OCI-LY7 (cell line): ENCODE data around the gene CXCL12. TPM values are rescaled to one million over a fixed set of nuclear protein-coding genes. Genes with fewer than 3 reads are reported as not detected.

ENCODE experiments used
- BruUV-seq: library from RNA; stranded (reverse); fragments of 400-500 nt; replicated peaks from 2 replicates; lab custom pipeline; 2021; lab: Mats Ljungman, UMichigan
- CTCF ChIA-PET: fragments of 300-600 bp; sonication (Branson Sonifier 250); formaldehyde crosslinking; loops from one replicate; lab custom pipeline; 2022; ENCODE audit warnings: antibody characterized with exemption; ENCODE audit not compliant: unreplicated experiment; lab: Charles Lee
- POLR2A ChIA-PET: fragments of 300-600 bp; sonication (Branson Sonifier 250); formaldehyde crosslinking; loops from one replicate; lab custom pipeline; 2022; ENCODE audit warnings: antibody characterized with exemption; lab: Charles Lee
- DNase-seq: peaks from one replicate; pipeline ENCODE4 v3.0.0-alpha.2; 2015; ENCODE audit warnings: low spot score
- H2AFZ ChIP-seq: fragments of 200-600 bp; sonication (generic), shearing (Covaris generic); 2 replicates; pipeline ENCODE4 v1.6.1; 2014; ENCODE audit warnings: mild to moderate bottlenecking, antibody characterized with exemption, low read length, moderate library complexity
- H3K27ac ChIP-seq: fragments of 200-600 bp; sonication (generic); 2 replicates; pipeline ENCODE4 v1.5.1; 2014; ENCODE audit warnings: mixed run types, low read depth, mild to moderate bottlenecking, moderate library complexity, low read length, inconsistent platforms; ENCODE audit not compliant: poor library complexity, severe bottlenecking
- H3K36me3 ChIP-seq: fragments of 200-600 bp; sonication (generic); 2 replicates; pipeline ENCODE4 v1.6.1; 2014; ENCODE audit warnings: mild to moderate bottlenecking, antibody characterized with exemption, low read length, moderate library complexity, mixed read lengths; ENCODE audit not compliant: insufficient read depth
- H3K4me1 ChIP-seq: fragments of 200-600 bp; sonication (generic); 2 replicates; pipeline ENCODE4 v1.5.1; 2014; ENCODE audit warnings: mild to moderate bottlenecking, low read length; ENCODE audit not compliant: insufficient read depth, poor library complexity, severe bottlenecking
- H3K4me2 ChIP-seq: fragments of 200-600 bp; sonication (generic); 2 replicates; pipeline ENCODE4 v1.6.1; 2014; ENCODE audit warnings: mild to moderate bottlenecking, low read length
- H3K4me3 ChIP-seq: fragments of 200-600 bp; sonication (generic); 2 replicates; pipeline ENCODE4 v1.5.1; 2014; ENCODE audit warnings: mild to moderate bottlenecking, low read depth, low read length; ENCODE audit not compliant: poor library complexity, severe bottlenecking
- H3K79me2 ChIP-seq: fragments of 200-600 bp; sonication (generic); 2 replicates; pipeline ENCODE4 v1.6.1; 2016; ENCODE audit warnings: low read depth, mild to moderate bottlenecking, low read length, moderate library complexity, mixed read lengths; ENCODE audit not compliant: insufficient read depth
- H3K9me2 ChIP-seq: fragments of 200-600 bp; sonication (generic); 2 replicates; pipeline ENCODE4 v1.6.1; 2016; ENCODE audit warnings: mild to moderate bottlenecking, low read length, mixed read lengths; ENCODE audit not compliant: insufficient read depth
- H3K9me3 ChIP-seq: fragments of 200-600 bp; sonication (generic); 2 replicates; pipeline ENCODE4 v1.6.1; 2014; ENCODE audit warnings: mild to moderate bottlenecking, mixed run types, low read length, mixed read lengths
- H4K20me1 ChIP-seq: fragments of 200-600 bp; sonication (generic); 2 replicates; pipeline ENCODE4 v1.6.1; 2014; ENCODE audit warnings: mild to moderate bottlenecking, antibody characterized with exemption, low read length, moderate library complexity, mixed read lengths; ENCODE audit not compliant: insufficient read depth
- EZH2phosphoT487 ChIP-seq: fragments of 200-600 bp; sonication (generic); IDR thresholded peaks from 2 replicates; pipeline ENCODE4 v1.6.1; 2018; ENCODE audit warnings: low read depth, borderline replicate concordance, mild to moderate bottlenecking, mixed run types, antibody characterized with exemption, low read length, moderate library complexity, mixed read lengths
- intact Hi-C: fragments of 100-400 bp; cut with micrococcal nuclease; formaldehyde crosslinking; loops from one replicate; pipeline ENCODE4 v1.10.0; 2022; ENCODE audit not compliant: unreplicated experiment
- total RNA-seq, 2 experiments: library from RNA; depleted of rRNA in 1 of 2; stranded (reverse); fragments of >200 nt in 1 of 2; shearing (Covaris generic) in 1 of 2; gene quantifications; 2 replicates each; pipeline ENCODE4 v1.2.3, GENCODE V29; 2014 to 2022
- TF ChIP-seq, protein P1 (sequence below): fragments of 200-600 bp; sonication (generic); conservative IDR thresholded peaks from 2 replicates; pipeline ENCODE4 v1.5.1; 2014; ENCODE audit warnings: mild to moderate bottlenecking, antibody characterized with exemption, low read length, moderate library complexity, mixed read lengths

Gene CXCL12
- total RNA-seq, 2 experiments from 2014 or later = not detected

DNA sequence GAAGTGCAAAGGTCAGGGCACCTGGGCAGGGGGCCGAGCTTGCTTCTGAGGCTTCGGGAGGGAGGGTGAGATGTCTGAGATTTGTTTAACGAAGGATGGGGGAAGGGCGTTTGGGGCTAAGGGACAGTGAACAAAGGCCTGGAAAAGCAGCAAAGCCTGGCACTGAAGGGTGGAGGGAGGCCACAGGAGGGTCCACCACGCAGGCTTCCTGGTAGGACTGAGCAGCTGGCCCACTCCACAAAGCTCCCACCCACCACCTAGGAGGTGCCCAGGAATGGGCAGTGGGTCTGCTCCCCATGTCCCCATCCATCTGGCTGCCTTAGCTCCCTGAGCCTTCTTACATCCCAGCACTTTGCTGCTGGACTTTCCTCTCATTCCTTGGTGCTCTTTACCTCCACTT lies 39.4 kb upstream of the CXCL12 start:
- Histone ChIP-seq H3K79me2 (no peaks in the 10 kb centered on the region), H4K20me1 (no peaks in the 10 kb centered on the region), H3K9me3 (no peaks in the 10 kb centered on the region), H3K4me1 (no peaks in the 10 kb centered on the region), H3K36me3 (no peaks in the 10 kb centered on the region), H3K27ac (no peak overlapping the region), H3K9me2 (no peaks in the 10 kb centered on the region), H3K4me3 (no peak overlapping the region), H2AFZ (no peak overlapping the region), H3K4me2 (no peak overlapping the region)
- no TSS peak for BruUV-seq
- DNase-seq = no peak
- CTCF ChIA-PET = no interaction called here
- TF ChIP-seq, protein P1, sequence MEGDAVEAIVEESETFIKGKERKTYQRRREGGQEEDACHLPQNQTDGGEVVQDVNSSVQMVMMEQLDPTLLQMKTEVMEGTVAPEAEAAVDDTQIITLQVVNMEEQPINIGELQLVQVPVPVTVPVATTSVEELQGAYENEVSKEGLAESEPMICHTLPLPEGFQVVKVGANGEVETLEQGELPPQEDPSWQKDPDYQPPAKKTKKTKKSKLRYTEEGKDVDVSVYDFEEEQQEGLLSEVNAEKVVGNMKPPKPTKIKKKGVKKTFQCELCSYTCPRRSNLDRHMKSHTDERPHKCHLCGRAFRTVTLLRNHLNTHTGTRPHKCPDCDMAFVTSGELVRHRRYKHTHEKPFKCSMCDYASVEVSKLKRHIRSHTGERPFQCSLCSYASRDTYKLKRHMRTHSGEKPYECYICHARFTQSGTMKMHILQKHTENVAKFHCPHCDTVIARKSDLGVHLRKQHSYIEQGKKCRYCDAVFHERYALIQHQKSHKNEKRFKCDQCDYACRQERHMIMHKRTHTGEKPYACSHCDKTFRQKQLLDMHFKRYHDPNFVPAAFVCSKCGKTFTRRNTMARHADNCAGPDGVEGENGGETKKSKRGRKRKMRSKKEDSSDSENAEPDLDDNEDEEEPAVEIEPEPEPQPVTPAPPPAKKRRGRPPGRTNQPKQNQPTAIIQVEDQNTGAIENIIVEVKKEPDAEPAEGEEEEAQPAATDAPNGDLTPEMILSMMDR = no peak
- TF ChIP-seq EZH2phosphoT487 = no peak
- POLR2A ChIA-PET = no interaction called here
- intact Hi-C loops = no loop called here

DNA sequence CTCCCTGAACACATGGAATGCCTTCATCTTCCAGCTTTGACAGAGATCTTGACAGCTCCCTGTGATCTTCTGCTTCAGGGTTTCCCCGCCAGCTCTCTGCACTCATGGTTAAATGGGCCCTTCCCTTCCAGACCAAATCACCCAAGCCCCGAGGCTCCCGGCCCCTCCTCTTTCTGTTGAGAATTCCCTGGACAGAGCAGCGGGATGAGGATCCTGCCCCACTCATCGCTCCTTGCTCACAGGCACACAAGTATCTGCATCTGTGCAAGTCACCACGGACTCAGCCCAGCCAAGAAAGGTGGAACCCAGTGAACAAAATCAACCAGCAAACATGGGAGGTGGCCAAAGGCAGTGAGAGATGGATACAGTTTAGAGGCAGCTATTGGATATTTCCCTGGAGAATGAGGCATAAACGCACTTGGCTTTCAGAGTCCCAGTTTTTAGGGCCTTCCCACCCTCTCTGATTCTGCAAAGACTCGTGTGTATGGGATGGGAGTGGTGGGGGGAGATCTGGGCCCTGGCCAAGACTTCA lies 37.7 kb upstream of the CXCL12 start:
- Histone ChIP-seq H3K4me2 (no peak overlapping the region), H4K20me1 (no peaks in the 10 kb centered on the region), H3K9me2 (no peaks in the 10 kb centered on the region), H3K36me3 (no peaks in the 10 kb centered on the region), H3K79me2 (no peaks in the 10 kb centered on the region), H3K4me1 (no peaks in the 10 kb centered on the region), H3K9me3 (no peaks in the 10 kb centered on the region), H2AFZ (no peak overlapping the region), H3K4me3 (no peak overlapping the region), H3K27ac (no peak overlapping the region)
- ChIA-PET POLR2A (no interaction called here), CTCF (no interaction called here)
- BruUV-seq = no TSS peak
- TF ChIP-seq EZH2phosphoT487 = no peak
- TF ChIP-seq, protein P1 = no peak
- intact Hi-C loops = no loop called here
- no peak for DNase-seq

DNA sequence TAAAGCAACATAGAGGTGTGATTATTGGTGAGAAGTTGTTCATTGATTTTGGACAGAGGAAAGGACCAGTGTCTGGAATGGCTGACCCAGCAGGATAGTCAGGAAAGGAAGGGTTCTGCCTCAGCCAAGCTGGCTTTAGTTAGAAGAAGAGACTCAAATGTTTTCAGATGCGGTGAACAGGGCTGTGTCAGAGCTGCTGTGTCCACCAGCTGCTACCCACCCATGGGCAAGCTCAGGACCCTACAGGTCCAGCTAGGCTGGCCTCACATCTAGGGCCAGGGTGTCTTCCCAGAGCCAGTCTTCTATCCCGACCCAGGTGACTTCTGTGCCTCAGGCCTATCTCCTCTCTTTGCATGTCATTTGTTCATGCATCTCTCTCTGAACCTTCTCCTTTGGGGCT lies 37.3 kb upstream of the CXCL12 start:
- Histone ChIP-seq H3K27ac (no peak overlapping the region), H3K9me2 (no peaks in the 10 kb centered on the region), H3K4me2 (no peak overlapping the region), H3K4me1 (no peaks in the 10 kb centered on the region), H3K4me3 (no peak overlapping the region), H3K9me3 (no peaks in the 10 kb centered on the region), H4K20me1 (no peaks in the 10 kb centered on the region), H3K79me2 (no peaks in the 10 kb centered on the region), H3K36me3 (no peaks in the 10 kb centered on the region), H2AFZ (no peak overlapping the region)
- intact Hi-C loops = no loop called here
- no peak for DNase-seq
- TF ChIP-seq, protein P1 = no peak
- TF ChIP-seq EZH2phosphoT487 = no peak
- ChIA-PET CTCF (no interaction called here), POLR2A (no interaction called here)
- no TSS peak for BruUV-seq
